Left ventricle myocardium inferior (tissue), 1 donor: ENCODE results near the gene GNPAT. TPM values are rescaled to one million over a fixed set of nuclear protein-coding genes. Genes with fewer than 3 reads are reported as not detected.

Experiments
- DNase-seq: peaks from one replicate; pipeline ENCODE4 v3.0.0-alpha.2; 2020
- H3K27ac ChIP-seq: fragments of 200-600 bp; replicated peaks from 2 replicates; pipeline ENCODE4 v1.8.0; 2021
- H3K27me3 ChIP-seq: fragments of 200-600 bp; 2 replicates; pipeline ENCODE4 v1.8.0; 2021; ENCODE audit warnings: low read depth
- H3K36me3 ChIP-seq: fragments of 200-600 bp; 2 replicates; pipeline ENCODE4 v1.8.0; 2021
- H3K4me1 ChIP-seq: fragments of 200-600 bp; 2 replicates; pipeline ENCODE4 v1.8.0; 2021
- H3K4me3 ChIP-seq: fragments of 200-600 bp; 2 replicates; pipeline ENCODE4 v1.8.0; 2021; ENCODE audit warnings: mild to moderate bottlenecking, moderate library complexity
- H3K9me3 ChIP-seq: fragments of 200-600 bp; replicated peaks from 2 replicates; pipeline ENCODE4 v1.8.0; 2021
- CTCF ChIP-seq: fragments of 200-600 bp; IDR thresholded peaks from 2 replicates; pipeline ENCODE4 v1.8.0; 2021; ENCODE audit warnings: antibody characterized with exemption, mild to moderate bottlenecking, borderline replicate concordance
- intact Hi-C: fragments of 100-400 bp; cut with micrococcal nuclease; formaldehyde crosslinking; loops from one replicate; pipeline ENCODE4 v1.11.0; 2022
- total RNA-seq: library from RNA; stranded (reverse); fragmentation: NEBNext Ultra II Directional; extraction: Animal tissue kit (Norgen Biotek cat#: 25700); gene quantifications from one replicate; pipeline ENCODE4 v1.2.1, GENCODE V29; 2021
- donor health status: DM: no; HTN: yes; CAD: no; lungs with severe emphysema.

GNPAT gene
- total RNA-seq, 1 donor from 2014 or later = 56.7 TPM

GRCh38 chr1:231214918-231215680, 25.9 kb upstream of the GNPAT start:
- intact Hi-C loops = loop anchor here (5.0 kb wide), 1 partner anchor 418 kb away; no protein-coding TSS in a partner anchor
- Histone ChIP-seq H3K9me3 (no peaks in the 10 kb centered on the region), H3K4me3 (no peak overlapping the region), H3K27me3 (peaks cover 53% of the 10 kb centered on the region), H3K4me1 (peaks cover 8% of the 10 kb centered on the region), H3K27ac (no peak overlapping the region), H3K36me3 (no peaks in the 10 kb centered on the region)
- no peak for TF ChIP-seq CTCF
- no peak for DNase-seq

- H3K9me3 ChIP-seq = no peaks in the 10 kb centered on the region
- TF ChIP-seq CTCF = no peak
- no peak overlapping the region for H3K27ac ChIP-seq
- no peaks in the 10 kb centered on the region for H3K36me3 ChIP-seq
- intact Hi-C loops = no loop called here
- no peak for DNase-seq
- peaks cover 8% of the 10 kb centered on the region for H3K4me1 ChIP-seq
- no peak overlapping the region for H3K4me3 ChIP-seq
- peaks cover 53% of the 10 kb centered on the region for H3K27me3 ChIP-seq
Measured at GRCh38 chr1:231215681-231216385, 25.2 kb upstream of the GNPAT start.

GRCh38 chr1:231216498-231216897, 24.5 kb upstream of the GNPAT start:
- H3K27me3 ChIP-seq = peaks cover 53% of the 10 kb centered on the region
- no peak for TF ChIP-seq CTCF

GRCh38 chr1:231217056-231217455, 24.0 kb upstream of the GNPAT start:
- Histone ChIP-seq H3K4me3 (no peak overlapping the region), H3K27me3 (peaks cover 53% of the 10 kb centered on the region), H3K9me3 (no peaks in the 10 kb centered on the region), H3K36me3 (no peaks in the 10 kb centered on the region), H3K27ac (no peak overlapping the region), H3K4me1 (no peaks in the 10 kb centered on the region)
- no peak for DNase-seq
- TF ChIP-seq CTCF = no peak
- intact Hi-C loops = no loop called here

More at GRCh38 chr1:231216498-231216897, 24.5 kb upstream of the GNPAT start:
- no peaks in the 10 kb centered on the region for H3K36me3 ChIP-seq
- no peak overlapping the region for H3K4me3 ChIP-seq
- DNase-seq = no peak
- intact Hi-C loops = no loop called here
- no peak overlapping the region for H3K27ac ChIP-seq
- H3K9me3 ChIP-seq = no peaks in the 10 kb centered on the region
- H3K4me1 ChIP-seq = peaks cover 3% of the 10 kb centered on the region

GRCh38 chr1:231218078-231218477, 22.9 kb upstream of the GNPAT start:
- no peaks in the 10 kb centered on the region for H3K4me1 ChIP-seq

More at GRCh38 chr1:231218078-231218477, 22.9 kb upstream of the GNPAT start:
- H3K9me3 ChIP-seq = no peaks in the 10 kb centered on the region
- H3K27me3 ChIP-seq = peaks cover 46% of the 10 kb centered on the region
- intact Hi-C loops = no loop called here
- H3K36me3 ChIP-seq = peaks cover 7% of the 10 kb centered on the region
- H3K27ac ChIP-seq = no peak overlapping the region
- DNase-seq = no peak
- H3K4me3 ChIP-seq = no peak overlapping the region
- no peak for TF ChIP-seq CTCF
